GM13976 (cell line): ENCODE results near the gene ZCCHC2.

Experiments used
- DNase-seq: peaks from one replicate; pipeline ENCODE4 v3.0.0; 2012; ENCODE audit warnings: low spot score
- CTCF ChIP-seq: IDR thresholded peaks from 2 replicates; pipeline ENCODE4 v1.5.1; 2012; ENCODE audit warnings: borderline replicate concordance, mild to moderate bottlenecking; ENCODE audit not compliant: insufficient read depth; ENCODE audit errors: extremely low read depth, missing control alignments, control extremely low read depth
- in situ Hi-C: fragments of 300-500 bp; cut with MboI; formaldehyde crosslinking; loops from one replicate; pipeline ENCODE4 v1.12.0; 2022; ENCODE audit warnings: low sequenced_read_pairs, mixed read lengths, inconsistent platforms; ENCODE audit not compliant: unreplicated experiment

The ZCCHC2 gene

GRCh38 chr18:62490967-62491695 lies 31.7 kb upstream of the ZCCHC2 start:
- DNase-seq, result no peak
- in situ Hi-C loops, result no loop called here
- no peak for TF ChIP-seq CTCF

GRCh38 chr18:62493033-62493862 lies 29.6 kb upstream of the ZCCHC2 start:
- DNase-seq, result no peak
- no peak for TF ChIP-seq CTCF
- in situ Hi-C loops, result no loop called here

GRCh38 chr18:62494764-62495163 lies 28.1 kb upstream of the ZCCHC2 start:
- in situ Hi-C loops, result no loop called here
- DNase-seq, result no peak
- TF ChIP-seq CTCF, result no peak

GRCh38 chr18:62496262-62496661 lies 26.6 kb upstream of the ZCCHC2 start:
- in situ Hi-C loops, result no loop called here
- no peak for DNase-seq
- TF ChIP-seq CTCF, result no peak

GRCh38 chr18:62497190-62497772 lies 25.5 kb upstream of the ZCCHC2 start:
- in situ Hi-C loops, result no loop called here
- no peak for TF ChIP-seq CTCF
- no peak for DNase-seq

GRCh38 chr18:62498616-62499262 lies 24.1 kb upstream of the ZCCHC2 start:
- no peak for TF ChIP-seq CTCF
- in situ Hi-C loops, result no loop called here
- DNase-seq, result no peak
